GM12872 (cell line): ENCODE results near the gene CPNE4.

Source experiments
- TF ChIP-seq, protein P1 (sequence below): IDR thresholded peaks from 3 replicates; pipeline ENCODE4 v1.5.1; 2011; ENCODE audit warnings: low read depth, mild to moderate bottlenecking, low read length, moderate library complexity; ENCODE audit not compliant: insufficient read depth

CPNE4 gene

DNA sequence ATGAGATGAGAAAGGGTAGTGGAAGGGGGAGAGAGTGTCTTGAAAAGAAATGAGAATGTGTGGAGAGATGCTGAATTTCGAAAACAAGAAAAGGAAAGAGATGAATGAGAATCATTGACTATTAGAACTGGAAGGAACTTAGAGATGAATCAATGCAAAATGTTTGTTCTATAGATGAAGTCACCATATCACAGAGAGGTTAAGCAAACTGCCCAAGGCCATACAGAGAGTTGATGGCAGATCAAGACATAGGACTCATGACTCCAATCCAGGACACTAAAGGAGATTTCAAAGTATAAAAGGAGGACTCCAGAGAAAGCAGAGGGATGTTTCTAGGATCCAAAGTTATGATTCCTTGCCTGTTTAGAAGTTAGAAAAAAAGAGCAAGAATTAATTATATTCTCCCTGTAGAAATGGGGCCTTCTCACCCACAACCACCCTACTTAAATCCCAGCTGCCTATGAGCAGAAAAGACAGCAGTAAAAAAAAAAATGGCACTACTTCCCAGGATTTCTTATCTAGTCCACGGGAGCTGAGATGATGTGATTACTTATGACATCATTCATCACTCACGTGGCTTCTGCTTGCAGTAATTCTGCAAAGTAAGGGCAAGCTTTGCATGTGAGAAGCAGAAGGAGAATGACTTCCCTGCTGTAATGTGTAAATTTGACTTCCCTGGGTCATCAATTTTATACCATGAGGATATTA, 321.2 kb downstream of the CPNE4 start:
- TF ChIP-seq, protein P1, sequence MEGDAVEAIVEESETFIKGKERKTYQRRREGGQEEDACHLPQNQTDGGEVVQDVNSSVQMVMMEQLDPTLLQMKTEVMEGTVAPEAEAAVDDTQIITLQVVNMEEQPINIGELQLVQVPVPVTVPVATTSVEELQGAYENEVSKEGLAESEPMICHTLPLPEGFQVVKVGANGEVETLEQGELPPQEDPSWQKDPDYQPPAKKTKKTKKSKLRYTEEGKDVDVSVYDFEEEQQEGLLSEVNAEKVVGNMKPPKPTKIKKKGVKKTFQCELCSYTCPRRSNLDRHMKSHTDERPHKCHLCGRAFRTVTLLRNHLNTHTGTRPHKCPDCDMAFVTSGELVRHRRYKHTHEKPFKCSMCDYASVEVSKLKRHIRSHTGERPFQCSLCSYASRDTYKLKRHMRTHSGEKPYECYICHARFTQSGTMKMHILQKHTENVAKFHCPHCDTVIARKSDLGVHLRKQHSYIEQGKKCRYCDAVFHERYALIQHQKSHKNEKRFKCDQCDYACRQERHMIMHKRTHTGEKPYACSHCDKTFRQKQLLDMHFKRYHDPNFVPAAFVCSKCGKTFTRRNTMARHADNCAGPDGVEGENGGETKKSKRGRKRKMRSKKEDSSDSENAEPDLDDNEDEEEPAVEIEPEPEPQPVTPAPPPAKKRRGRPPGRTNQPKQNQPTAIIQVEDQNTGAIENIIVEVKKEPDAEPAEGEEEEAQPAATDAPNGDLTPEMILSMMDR = no peak

DNA sequence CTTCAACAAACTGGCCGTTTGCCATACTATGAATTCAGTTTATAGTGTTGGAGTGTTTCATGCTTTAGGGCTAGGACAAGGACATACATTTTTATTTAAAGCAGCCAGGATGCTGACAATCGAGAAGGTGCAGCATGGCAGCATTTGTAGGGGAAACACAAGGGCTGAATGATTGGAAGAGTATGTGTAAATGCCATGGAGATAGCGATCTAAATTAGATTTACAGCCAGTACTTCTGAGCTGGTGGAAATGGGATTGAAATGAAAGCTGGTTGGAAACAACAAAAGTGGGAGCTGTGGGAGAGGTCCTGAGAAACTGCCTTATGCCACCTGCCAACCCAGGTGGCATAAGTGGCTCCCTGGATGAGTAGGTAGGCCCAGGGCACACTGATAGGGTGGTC, 322.2 kb downstream of the CPNE4 start:
- TF ChIP-seq, protein P1 = no peak

DNA sequence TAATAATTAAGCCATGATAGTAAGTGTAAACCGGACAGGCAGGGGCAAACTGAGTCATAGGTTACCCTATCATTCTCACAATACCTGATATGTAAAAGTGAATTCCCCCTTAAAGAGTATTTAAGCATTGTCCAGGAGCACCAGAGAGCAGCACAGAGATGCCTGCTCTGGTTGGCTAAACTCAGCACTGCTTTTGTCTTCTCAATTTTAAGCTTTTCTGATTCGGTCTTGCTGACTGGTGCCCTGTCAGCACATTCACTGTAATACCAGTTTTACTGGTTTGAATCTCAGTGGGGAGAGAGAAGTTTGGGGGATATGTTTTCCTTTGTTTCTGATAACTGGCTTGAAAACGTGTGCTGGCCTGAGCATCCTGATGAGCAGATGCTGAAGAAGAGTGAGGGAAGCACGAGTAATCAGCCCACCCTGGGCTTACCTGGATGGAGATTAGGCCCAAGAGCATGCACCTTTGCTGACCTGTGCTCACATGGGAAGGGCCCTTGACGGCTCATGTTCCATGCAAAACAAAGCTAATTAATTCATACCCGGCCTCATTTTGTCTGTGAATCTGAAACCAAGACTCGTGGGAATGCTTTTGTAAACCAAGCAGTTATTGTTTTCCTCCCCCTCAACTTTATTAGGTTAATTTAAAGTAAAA, 323.6 kb downstream of the CPNE4 start:
- TF ChIP-seq, protein P1 = no peak

DNA sequence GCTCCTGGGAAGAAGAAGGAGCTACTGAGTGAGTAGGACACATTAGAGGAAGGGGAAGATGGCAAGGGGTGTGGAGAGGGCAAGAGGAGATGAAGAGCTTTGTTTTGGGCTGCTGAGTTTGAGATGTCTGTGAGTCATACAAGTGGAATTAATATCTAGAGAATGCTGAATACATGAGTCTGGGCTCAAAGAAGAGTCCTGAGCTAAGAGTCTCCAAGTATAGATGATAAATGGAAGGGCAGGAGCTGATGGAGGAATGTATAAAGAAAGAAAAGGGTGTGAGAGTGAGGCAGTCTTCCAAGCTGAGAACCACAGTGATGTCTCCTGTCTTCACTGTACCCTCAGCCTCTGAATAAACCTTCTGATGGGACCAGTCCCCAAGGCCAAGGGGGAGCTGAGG, 326.6 kb downstream of the CPNE4 start:
- TF ChIP-seq, protein P1 = no peak

DNA sequence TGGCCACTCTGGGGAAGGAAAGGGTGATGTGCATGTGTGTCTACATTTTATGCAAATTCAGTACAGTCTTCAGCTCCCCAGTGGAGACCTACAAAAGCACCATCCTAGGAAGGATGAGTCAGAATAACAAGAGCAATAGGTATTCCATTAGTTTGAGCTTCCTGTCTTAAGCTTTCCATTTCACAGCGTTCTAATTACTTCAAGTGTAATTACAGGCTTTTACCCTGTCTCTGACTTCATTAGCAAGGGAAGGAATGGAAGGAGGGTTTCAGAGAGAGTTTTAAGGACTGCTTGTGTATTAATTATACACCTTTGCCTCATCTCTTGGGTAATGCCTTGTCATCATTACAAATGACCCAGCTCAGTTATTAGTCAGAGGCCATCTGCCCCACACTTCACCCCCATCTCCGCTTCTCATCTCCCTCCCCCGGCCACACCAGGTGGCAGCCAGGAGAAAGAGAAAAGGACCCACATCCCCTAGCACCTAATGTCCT, 329.2 kb downstream of the CPNE4 start:
- TF ChIP-seq, protein P1 = no peak

DNA sequence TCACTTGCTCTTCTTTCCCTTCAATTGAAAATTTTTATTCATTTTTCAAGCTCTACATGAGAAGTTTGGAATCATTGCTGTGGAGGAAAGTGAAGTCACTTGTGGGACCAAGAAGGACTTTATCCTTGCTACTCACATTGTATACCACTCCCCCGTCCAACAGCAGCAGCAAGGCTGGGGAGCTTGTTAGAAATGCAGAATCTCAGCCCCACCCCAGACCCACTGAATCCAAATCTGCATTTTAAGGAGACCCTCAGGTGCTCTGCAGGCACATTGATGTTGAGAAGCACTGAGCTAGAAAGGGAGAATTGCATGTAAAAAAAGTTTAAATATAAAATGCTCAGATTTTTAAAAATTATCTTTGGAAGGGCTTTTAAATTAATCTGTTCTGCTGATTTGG, 329.7 kb downstream of the CPNE4 start:
- TF ChIP-seq, protein P1 = no peak

DNA sequence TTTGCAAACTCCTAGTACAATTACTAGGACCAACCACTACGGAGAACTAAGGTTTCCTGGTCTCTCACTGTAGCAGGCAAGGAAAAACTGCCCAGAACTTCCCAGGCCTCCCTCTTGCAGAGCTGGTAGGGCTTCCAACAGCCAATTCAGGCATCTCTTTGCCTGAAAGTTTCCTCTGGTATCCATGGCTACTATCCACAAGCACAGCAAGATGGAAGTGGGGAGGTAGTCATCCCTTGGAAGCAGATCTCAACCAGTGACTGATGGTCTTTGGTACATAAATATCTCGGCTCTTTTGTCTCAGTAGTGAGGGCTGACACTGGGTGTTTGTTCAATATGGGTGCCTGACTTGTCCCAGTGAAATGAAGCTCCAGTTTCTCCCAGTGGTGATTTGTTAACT, 330.7 kb downstream of the CPNE4 start:
- TF ChIP-seq, protein P1 = no peak
